Liver (tissue), 9 donors: Measurements from ENCODE around the gene RPS29. TPM values are rescaled to one million over a fixed set of nuclear protein-coding genes. Genes with fewer than 3 reads are reported as not detected.
"Not testable (repeated sequence)": the region's sequence is repeated elsewhere in the genome, so short reads cannot be mapped to it uniquely, and the experiment has no call there.

Experiments
- DNase-seq: peaks from one replicate; pipeline ENCODE4 v3.0.0-alpha.2; 2017; ENCODE audit warnings: low spot score
- H3K27ac ChIP-seq, 2 donors: one replicate each; pipeline ENCODE4 v1.7.0; 2013; ENCODE audit warnings: inconsistent platforms in 2 of 2, low read length in 2 of 2, control low read depth in 1 of 2, low read depth in 1 of 2, mild to moderate bottlenecking in 1 of 2
- H3K27me3 ChIP-seq, 4 donors: one replicate each; pipeline versions ENCODE4 v1.6.1 to v1.7.0; 2013; ENCODE audit warnings: low read length in 3 of 4, inconsistent platforms in 1 of 4, mild to moderate bottlenecking in 1 of 4, moderate library complexity in 1 of 4; ENCODE audit not compliant: control insufficient read depth in 4 of 4, insufficient read depth in 4 of 4
- H3K36me3 ChIP-seq, 4 donors: one replicate each; pipeline versions ENCODE4 v1.6.1 to v1.7.0; 2013; ENCODE audit warnings: low read length in 3 of 4, mild to moderate bottlenecking in 3 of 4, low read depth in 1 of 4, moderate library complexity in 1 of 4; ENCODE audit not compliant: control insufficient read depth in 4 of 4, insufficient read depth in 3 of 4
- H3K4me1 ChIP-seq, 4 donors: one replicate each; pipeline versions ENCODE4 v1.6.1 to v1.7.0; 2013; ENCODE audit warnings: low read length in 3 of 4, mild to moderate bottlenecking in 3 of 4, moderate library complexity in 1 of 4; ENCODE audit not compliant: control insufficient read depth in 4 of 4, insufficient read depth in 4 of 4
- H3K4me3 ChIP-seq, 3 donors: one replicate each; pipeline versions ENCODE4 v1.6.1 to v1.7.0; 2013; ENCODE audit warnings: low read length in 3 of 3, control low read depth in 1 of 3, low read depth in 1 of 3, mild to moderate bottlenecking in 1 of 3
- H3K9ac ChIP-seq, 2 donors: one replicate each; pipeline ENCODE4 v1.7.0; 2013; ENCODE audit warnings: low read length in 2 of 2, mild to moderate bottlenecking in 2 of 2, moderate library complexity in 2 of 2, control low read depth in 1 of 2, low read depth in 1 of 2
- H3K9me3 ChIP-seq, 4 donors: one replicate each; pipeline versions ENCODE4 v1.6.1 to v1.7.0; 2013; ENCODE audit warnings: low read length in 3 of 4; ENCODE audit not compliant: control insufficient read depth in 4 of 4
- ATF3 ChIP-seq: IDR thresholded peaks from 2 replicates; pipeline ENCODE4 v1.6.1; 2016; ENCODE audit warnings: antibody characterized with exemption
- EGR1 ChIP-seq, 2 donors: IDR thresholded peaks; 2 replicates each; pipeline ENCODE4 v1.6.1; 2016 to 2018; ENCODE audit warnings: antibody characterized with exemption in 2 of 2, low read depth in 2 of 2
- FOXA1 ChIP-seq: IDR thresholded peaks from 2 replicates; pipeline ENCODE4 v1.6.1; 2016; ENCODE audit warnings: antibody characterized with exemption
- FOXA2 ChIP-seq: IDR thresholded peaks from 2 replicates; pipeline ENCODE4 v1.6.1; 2016; ENCODE audit warnings: antibody characterized with exemption
- GABPA ChIP-seq, 2 donors: IDR thresholded peaks in 1 of 2; conservative IDR thresholded peaks in 1 of 2; 2 replicates each; pipeline ENCODE4 v1.6.1; 2016; ENCODE audit warnings: antibody characterized with exemption in 2 of 2, mild to moderate bottlenecking in 1 of 2, moderate library complexity in 1 of 2
- HNF4A ChIP-seq, 2 donors: conservative IDR thresholded peaks; 2 replicates each; pipeline ENCODE4 v1.6.1; 2016; ENCODE audit warnings: antibody characterized with exemption in 2 of 2, mild to moderate bottlenecking in 2 of 2
- HNF4G ChIP-seq: IDR thresholded peaks from 2 replicates; pipeline ENCODE4 v1.6.1; 2016; ENCODE audit warnings: antibody characterized with exemption
- JUND ChIP-seq, 2 donors: IDR thresholded peaks; 2 replicates each; pipeline ENCODE4 v1.6.1; 2016; ENCODE audit warnings: antibody characterized with exemption in 2 of 2
- MAX ChIP-seq: IDR thresholded peaks from 2 replicates; pipeline ENCODE4 v1.6.1; 2016; ENCODE audit warnings: antibody characterized with exemption
- NR2F2 ChIP-seq: IDR thresholded peaks from 2 replicates; pipeline ENCODE4 v1.6.1; 2016; ENCODE audit warnings: antibody characterized with exemption
- RAD21 ChIP-seq, 2 donors: IDR thresholded peaks; 2 replicates each; pipeline ENCODE4 v1.6.1; 2016; ENCODE audit warnings: antibody characterized with exemption in 2 of 2, mild to moderate bottlenecking in 2 of 2
- REST ChIP-seq: IDR thresholded peaks from 2 replicates; pipeline ENCODE4 v1.6.1; 2016; ENCODE audit warnings: antibody characterized with exemption, mild to moderate bottlenecking
- RXRA ChIP-seq, 2 donors: IDR thresholded peaks; 2 replicates each; pipeline ENCODE4 v1.6.1; 2017 to 2018; ENCODE audit warnings: antibody characterized with exemption in 2 of 2, mild to moderate bottlenecking in 1 of 2
- SP1 ChIP-seq: IDR thresholded peaks from 2 replicates; pipeline ENCODE4 v1.6.1; 2018; ENCODE audit warnings: antibody characterized with exemption, mild to moderate bottlenecking
- TAF1 ChIP-seq: conservative IDR thresholded peaks from 2 replicates; pipeline ENCODE4 v1.6.1; 2016; ENCODE audit warnings: antibody characterized with exemption, mild to moderate bottlenecking
- YY1 ChIP-seq: IDR thresholded peaks from 2 replicates; pipeline ENCODE4 v1.6.1; 2016; ENCODE audit warnings: antibody characterized with exemption, mild to moderate bottlenecking
- ZBTB33 ChIP-seq: IDR thresholded peaks from 2 replicates; pipeline ENCODE4 v1.6.1; 2016; ENCODE audit warnings: antibody characterized with exemption
- WGBS: extraction: QIAGEN DNeasy Blood & Tissue Kit; methylation state at CpG from one replicate; pipeline ENCODE4 v1.1.7; 2013; 5-methylcytosine and 5-hydroxymethylcytosine counted together
- polyA plus RNA-seq, 2 donors: library from polyadenylated mRNA; stranded (reverse) in 1 of 2; unstranded in 1 of 2; fragments of 200-250 nt in 1 of 2; fragments of >200 nt in 1 of 2; fragmentation: Nextera tagmentation in 1 of 2; extraction: Ambion mirVana in 1 of 2; gene quantifications; one replicate each; pipeline versions ENCODE4 v1.2.1 to v1.2.3, GENCODE V29; 2013 to 2015
- total RNA-seq, 2 donors: library from RNA; depleted of rRNA; stranded (reverse); fragments of >200 nt; gene quantifications; one replicate each; pipeline ENCODE4 v1.2.3, GENCODE V29; 2014
- TF ChIP-seq, protein P1 (sequence below): fragments of 150-350 bp; IDR thresholded peaks from 2 replicates; pipeline ENCODE4 v1.5.1; 2017; ENCODE audit warnings: improper control_type of control experiment, low read depth, low read length; ENCODE audit not compliant: missing input control
- donor health status: healthy.
- donor health status: healthy.
- donor health status: healthy.
- donor health status: healthy.
- donor health status: healthy.

The RPS29 gene
- total and polyA plus RNA-seq, 4 donors, result 584 to 1,739 (median 839) TPM

- Histone ChIP-seq H3K9me3 (no peaks in the 10 kb centered on the region), H3K9ac (peak overlapping the region in 1 of 2 donors; percentile 71), H3K27me3 (no peaks in the 10 kb centered on the region), H3K27ac (peak overlapping the region; percentile 91 to 95), H3K36me3 (peaks cover 3 to 19% (median 16%) of the 10 kb centered on the region in 4 donors), H3K4me3 (peak overlapping the region in 2 of 3 donors; percentile 24 to 33), H3K4me1 (peaks cover 4 to 14% (median 7%) of the 10 kb centered on the region in 4 donors)
- WGBS, result 3% methylated on average over 12 of the region's 21 CpGs
- TF ChIP-seq JUND (IDR thresholded peaks at IDR 0.05), result peak in 1 of 2 donors; percentile 8
- no peak for TF ChIP-seq FOXA2
- TF ChIP-seq ZBTB33, result no peak
- peak; percentile 48 for TF ChIP-seq SP1
- no peak for TF ChIP-seq REST
- peak in 1 of 2 donors; percentile 2 for TF ChIP-seq HNF4A (conservative IDR thresholded peaks at IDR 0.05)
- peak; percentile 89 for TF ChIP-seq ATF3
- no peak for TF ChIP-seq FOXA1
- no peak for TF ChIP-seq YY1
- no peak for TF ChIP-seq HNF4G
- TF ChIP-seq MAX, result peak; percentile 7
- no peak for TF ChIP-seq TAF1
- TF ChIP-seq EGR1 (IDR thresholded peaks at IDR 0.05; ENCODE audit: low read depth in 2 of 2), result no peak
- peak; percentile 7 for TF ChIP-seq NR2F2
- TF ChIP-seq GABPA (IDR thresholded peaks at IDR 0.05 in 1 of 2, conservative IDR thresholded peaks at IDR 0.05 in 1 of 2), result no peak
- peak; percentile 66 to 70 for TF ChIP-seq RAD21 (IDR thresholded peaks at IDR 0.05)
- TF ChIP-seq, protein P1, sequence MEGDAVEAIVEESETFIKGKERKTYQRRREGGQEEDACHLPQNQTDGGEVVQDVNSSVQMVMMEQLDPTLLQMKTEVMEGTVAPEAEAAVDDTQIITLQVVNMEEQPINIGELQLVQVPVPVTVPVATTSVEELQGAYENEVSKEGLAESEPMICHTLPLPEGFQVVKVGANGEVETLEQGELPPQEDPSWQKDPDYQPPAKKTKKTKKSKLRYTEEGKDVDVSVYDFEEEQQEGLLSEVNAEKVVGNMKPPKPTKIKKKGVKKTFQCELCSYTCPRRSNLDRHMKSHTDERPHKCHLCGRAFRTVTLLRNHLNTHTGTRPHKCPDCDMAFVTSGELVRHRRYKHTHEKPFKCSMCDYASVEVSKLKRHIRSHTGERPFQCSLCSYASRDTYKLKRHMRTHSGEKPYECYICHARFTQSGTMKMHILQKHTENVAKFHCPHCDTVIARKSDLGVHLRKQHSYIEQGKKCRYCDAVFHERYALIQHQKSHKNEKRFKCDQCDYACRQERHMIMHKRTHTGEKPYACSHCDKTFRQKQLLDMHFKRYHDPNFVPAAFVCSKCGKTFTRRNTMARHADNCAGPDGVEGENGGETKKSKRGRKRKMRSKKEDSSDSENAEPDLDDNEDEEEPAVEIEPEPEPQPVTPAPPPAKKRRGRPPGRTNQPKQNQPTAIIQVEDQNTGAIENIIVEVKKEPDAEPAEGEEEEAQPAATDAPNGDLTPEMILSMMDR, result peak; percentile 84
- TF ChIP-seq RXRA (IDR thresholded peaks at IDR 0.05), result peak; percentile 45 to 64
- DNase-seq, result peak; percentile 50
Observed at GRCh38 chr14:49586673-49587460, 687 bp upstream of the RPS29 start.

- H3K9me3 ChIP-seq, DNase-seq, H3K27me3 ChIP-seq, H3K27ac ChIP-seq: not testable (repeated sequence)
- peaks cover 4 to 16% (median 7%) of the 10 kb centered on the region in 4 donors for H3K4me1 ChIP-seq
- peak overlapping the region; percentile 77 to 97 (median 87) for H3K4me3 ChIP-seq
- peaks cover 3 to 21% (median 16%) of the 10 kb centered on the region in 4 donors for H3K36me3 ChIP-seq
- H3K9ac ChIP-seq, result peak overlapping the region; percentile 84 to 98
- 28% methylated on average over 32 of the region's 32 CpGs for WGBS
Observed at GRCh38 chr14:49584981-49585640, 1.1 kb downstream of the RPS29 start.
